Activated CD8-positive, alpha-beta memory T cell treated with anti-CD3 and anti-CD28 coated beads, Interleukin-2, amount 10 ng/mL, durations not matched to agents 7 days and 5 days (primary cell): ENCODE results near the gene STXBP1. TPM values are rescaled to one million over a fixed set of nuclear protein-coding genes. Genes with fewer than 3 reads are reported as not detected.

ENCODE experiments used
- ATAC-seq: fragments of 150-1000 bp; cut with Tn5 transposase; one replicate; pipeline ENCODE4 v1.10.0; 2021; ENCODE audit warnings: moderate library complexity
- CTCF ChIA-PET: fragments of 350-600 bp; sonication (Branson Sonifier 250); formaldehyde crosslinking; loops from one replicate; lab custom pipeline; 2021; ENCODE audit warnings: antibody characterized with exemption; lab: Charles Lee
- DNase-seq: peaks from one replicate; pipeline ENCODE4 v3.0.0-alpha.2; 2020
- H3K27ac Mint-ChIP-seq: one replicate; pipeline ENCODE4 v1.8.0; 2021; ENCODE audit warnings: mild to moderate bottlenecking, mixed read lengths
- H3K27me3 Mint-ChIP-seq: one replicate; pipeline ENCODE4 v1.8.0; 2021; ENCODE audit warnings: mixed read lengths
- H3K36me3 Mint-ChIP-seq: one replicate; pipeline ENCODE4 v1.8.0; 2021; ENCODE audit warnings: mild to moderate bottlenecking, mixed read lengths
- H3K4me1 Mint-ChIP-seq: one replicate; pipeline ENCODE4 v1.8.0; 2021; ENCODE audit warnings: mixed read lengths
- H3K4me3 Mint-ChIP-seq: one replicate; pipeline ENCODE4 v1.8.0; 2021; ENCODE audit warnings: mild to moderate bottlenecking, moderate library complexity, mixed read lengths
- H3K9me3 Mint-ChIP-seq: one replicate; pipeline ENCODE4 v1.8.0; 2022; ENCODE audit warnings: low read depth, mixed read lengths
- total RNA-seq, 2 experiments: library from RNA; stranded (reverse); gene quantifications; one replicate each; pipeline ENCODE4 v1.2.3, GENCODE V29; 2021

STXBP1 gene
- total RNA-seq, 2 experiments from 2014 or later: 22.8 to 26.0 TPM

- DNase-seq (no peak), ATAC-seq (no peak)
- Mint-ChIP-seq H3K9me3 (no peaks in the 10 kb centered on the region), H3K27me3 (peaks cover 4% of the 10 kb centered on the region), H3K4me1 (peaks cover 8% of the 10 kb centered on the region), H3K27ac (no peak overlapping the region), H3K4me3 (no peak overlapping the region), H3K36me3 (no peaks in the 10 kb centered on the region)
- CTCF ChIA-PET: interaction anchor here (0.7 to 1.0 kb wide), 2 partner anchors 30 to 100 kb away, joined by 3 read pairs; partner anchors contain the start of gene TOR2A
Measured at GRCh38 chr9:127634698-127635097, 22.6 kb downstream of the STXBP1 start.

DNA sequence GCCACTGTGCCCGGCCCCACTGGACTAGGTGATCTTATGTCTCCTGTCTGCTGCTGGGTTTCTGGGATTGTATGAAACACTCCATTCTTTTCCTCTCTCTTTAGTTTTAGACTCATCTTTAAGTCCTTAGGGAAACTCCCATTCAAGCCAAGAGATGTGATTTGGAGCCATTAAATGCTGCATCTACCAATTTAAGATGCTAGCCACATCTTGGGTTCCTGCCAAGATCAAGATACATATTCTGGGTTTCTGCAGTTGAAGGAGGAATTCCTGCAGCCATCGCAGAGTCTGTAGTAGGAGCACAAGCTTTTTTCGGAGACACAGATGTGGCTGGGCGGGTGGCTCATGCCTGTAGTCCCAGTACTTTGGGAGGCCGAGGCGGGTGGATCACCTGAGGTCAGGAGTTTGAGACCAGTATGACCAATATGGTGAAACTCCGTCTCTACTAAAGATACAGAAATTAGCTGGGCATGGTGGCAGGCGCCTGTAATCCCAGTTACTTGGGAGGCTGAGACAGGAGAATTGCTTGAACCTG is 23.2 kb downstream of the STXBP1 start:
- CTCF ChIA-PET: interaction anchor here (1.2 kb wide), 1 partner anchor 22 kb away, joined by 5 read pairs; no protein-coding TSS in a partner anchor
- Mint-ChIP-seq H3K36me3 (no peaks in the 10 kb centered on the region), H3K4me3 (no peak overlapping the region), H3K9me3 (no peaks in the 10 kb centered on the region), H3K4me1 (peaks cover 8% of the 10 kb centered on the region), H3K27me3 (peaks cover 4% of the 10 kb centered on the region), H3K27ac (no peak overlapping the region)
- no peak for DNase-seq
- ATAC-seq: no peak

GRCh38 chr9:127637322-127637847 is 25.3 kb downstream of the STXBP1 start:
- Mint-ChIP-seq H3K9me3 (no peaks in the 10 kb centered on the region), H3K4me1 (peaks cover 8% of the 10 kb centered on the region), H3K27ac (no peak overlapping the region), H3K27me3 (peaks cover 10% of the 10 kb centered on the region), H3K36me3 (no peaks in the 10 kb centered on the region), H3K4me3 (no peak overlapping the region)
- ATAC-seq (no peak), DNase-seq (no peak)
- CTCF ChIA-PET: no interaction called here

- no peak overlapping the region for H3K4me3 Mint-ChIP-seq
- CTCF ChIA-PET: no interaction called here
- no peaks in the 10 kb centered on the region for H3K9me3 Mint-ChIP-seq
- ATAC-seq (no peak), DNase-seq (no peak)
- H3K36me3 Mint-ChIP-seq: no peaks in the 10 kb centered on the region
- H3K27me3 Mint-ChIP-seq: peaks cover 11% of the 10 kb centered on the region
- H3K27ac Mint-ChIP-seq: no peak overlapping the region
- no peaks in the 10 kb centered on the region for H3K4me1 Mint-ChIP-seq
Measured at GRCh38 chr9:127640908-127641545, 28.9 kb downstream of the STXBP1 start.

DNA sequence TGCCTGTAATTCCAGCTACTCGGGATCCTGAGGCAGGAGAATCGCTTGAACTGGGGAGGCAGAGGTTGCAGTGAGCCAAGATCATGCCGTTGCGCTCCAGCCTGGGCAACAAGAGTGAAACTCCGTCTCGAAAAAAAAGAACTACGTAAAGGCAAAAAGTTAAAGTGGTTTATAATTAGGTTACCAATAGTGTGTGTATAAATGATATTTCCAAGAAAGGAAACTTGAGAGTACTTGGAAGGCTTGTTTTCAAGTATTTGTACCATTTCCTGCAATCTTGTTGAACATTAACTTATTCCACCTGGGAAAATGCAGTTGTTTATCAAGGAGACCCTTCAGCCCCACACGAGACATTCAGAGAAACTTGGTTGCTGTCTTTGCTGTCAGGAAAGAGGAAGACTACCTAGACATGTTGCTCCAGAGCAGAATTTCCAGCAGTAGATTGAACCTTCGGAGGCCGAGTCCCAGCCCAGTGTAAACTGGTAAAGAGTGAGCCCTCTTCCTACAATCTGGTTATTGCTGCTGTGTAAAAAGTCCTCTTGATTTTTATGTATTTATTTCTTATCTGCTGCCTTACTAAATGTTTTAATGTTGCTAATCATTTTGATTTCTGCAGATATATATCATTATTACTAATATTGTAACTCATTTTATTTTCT is 30.1 kb downstream of the STXBP1 start:
- ATAC-seq (no peak), DNase-seq (no peak)
- Mint-ChIP-seq H3K9me3 (no peaks in the 10 kb centered on the region), H3K4me3 (no peak overlapping the region), H3K36me3 (no peaks in the 10 kb centered on the region), H3K27ac (no peak overlapping the region), H3K27me3 (peaks cover 6% of the 10 kb centered on the region), H3K4me1 (no peaks in the 10 kb centered on the region)
- CTCF ChIA-PET: no interaction called here

DNA sequence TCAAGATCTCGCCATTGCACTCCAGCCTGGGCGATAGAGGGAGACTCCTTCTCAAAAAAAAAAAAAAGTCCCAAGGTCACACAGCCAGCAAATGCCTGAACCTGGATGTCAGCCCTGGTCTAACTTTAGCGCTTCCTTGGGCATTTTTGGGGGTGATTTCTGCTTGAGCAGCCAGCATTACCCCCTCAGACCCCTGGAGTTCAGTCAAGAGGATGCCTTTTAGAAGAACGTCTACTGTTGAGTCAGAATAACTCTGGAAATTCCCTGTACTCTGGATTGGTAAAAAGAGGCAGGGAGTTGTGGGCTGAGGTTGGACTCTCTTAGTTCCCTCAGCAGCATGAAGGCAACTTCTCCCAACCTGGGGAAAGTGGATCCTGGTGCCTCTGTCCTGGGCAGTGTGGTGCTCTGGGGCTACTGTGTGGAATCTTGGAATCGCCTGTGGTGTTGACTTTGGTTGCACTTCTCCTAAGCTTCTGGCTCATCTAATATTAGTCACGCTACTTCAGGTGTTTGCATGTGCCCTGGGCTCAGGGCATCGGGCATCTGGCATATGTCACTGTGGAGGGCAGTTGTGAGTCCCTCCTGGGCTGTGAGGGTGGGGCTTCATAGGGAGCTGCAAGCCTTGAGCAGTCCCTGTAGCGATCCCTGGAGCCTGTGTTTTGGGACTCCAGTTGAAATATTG is 32.2 kb downstream of the STXBP1 start:
- peaks cover 6% of the 10 kb centered on the region for H3K27me3 Mint-ChIP-seq
- no peaks in the 10 kb centered on the region for H3K4me1 Mint-ChIP-seq
- no peaks in the 10 kb centered on the region for H3K36me3 Mint-ChIP-seq
- no peaks in the 10 kb centered on the region for H3K9me3 Mint-ChIP-seq
- ATAC-seq: no peak
- CTCF ChIA-PET: no interaction called here
- no peak for DNase-seq
- H3K4me3 Mint-ChIP-seq: no peak overlapping the region
- H3K27ac Mint-ChIP-seq: no peak overlapping the region

- Mint-ChIP-seq H3K27ac (no peak overlapping the region), H3K4me1 (no peaks in the 10 kb centered on the region), H3K4me3 (no peak overlapping the region), H3K36me3 (no peaks in the 10 kb centered on the region), H3K9me3 (no peaks in the 10 kb centered on the region), H3K27me3 (peaks cover 6% of the 10 kb centered on the region)
- ATAC-seq (no peak), DNase-seq (no peak)
- CTCF ChIA-PET: no interaction called here
Measured at GRCh38 chr9:127644943-127645342, 32.9 kb downstream of the STXBP1 start.

- DNase-seq (no peak), ATAC-seq (no peak)
- no peak overlapping the region for H3K4me3 Mint-ChIP-seq
- no peak overlapping the region for H3K27ac Mint-ChIP-seq
- H3K27me3 Mint-ChIP-seq: no peaks in the 10 kb centered on the region
- no peaks in the 10 kb centered on the region for H3K9me3 Mint-ChIP-seq
- H3K4me1 Mint-ChIP-seq: peaks cover 5% of the 10 kb centered on the region
- CTCF ChIA-PET: no interaction called here
- no peaks in the 10 kb centered on the region for H3K36me3 Mint-ChIP-seq
Measured at GRCh38 chr9:127647451-127647850, 35.4 kb downstream of the STXBP1 start.

- DNase-seq (no peak), ATAC-seq (no peak)
- H3K36me3 Mint-ChIP-seq: no peaks in the 10 kb centered on the region
- H3K9me3 Mint-ChIP-seq: no peaks in the 10 kb centered on the region
- no peak overlapping the region for H3K4me3 Mint-ChIP-seq
- H3K4me1 Mint-ChIP-seq: peaks cover 5% of the 10 kb centered on the region
- no peak overlapping the region for H3K27ac Mint-ChIP-seq
- no peaks in the 10 kb centered on the region for H3K27me3 Mint-ChIP-seq
- CTCF ChIA-PET: no interaction called here
Measured at GRCh38 chr9:127650518-127650917, 38.4 kb downstream of the STXBP1 start.

DNA sequence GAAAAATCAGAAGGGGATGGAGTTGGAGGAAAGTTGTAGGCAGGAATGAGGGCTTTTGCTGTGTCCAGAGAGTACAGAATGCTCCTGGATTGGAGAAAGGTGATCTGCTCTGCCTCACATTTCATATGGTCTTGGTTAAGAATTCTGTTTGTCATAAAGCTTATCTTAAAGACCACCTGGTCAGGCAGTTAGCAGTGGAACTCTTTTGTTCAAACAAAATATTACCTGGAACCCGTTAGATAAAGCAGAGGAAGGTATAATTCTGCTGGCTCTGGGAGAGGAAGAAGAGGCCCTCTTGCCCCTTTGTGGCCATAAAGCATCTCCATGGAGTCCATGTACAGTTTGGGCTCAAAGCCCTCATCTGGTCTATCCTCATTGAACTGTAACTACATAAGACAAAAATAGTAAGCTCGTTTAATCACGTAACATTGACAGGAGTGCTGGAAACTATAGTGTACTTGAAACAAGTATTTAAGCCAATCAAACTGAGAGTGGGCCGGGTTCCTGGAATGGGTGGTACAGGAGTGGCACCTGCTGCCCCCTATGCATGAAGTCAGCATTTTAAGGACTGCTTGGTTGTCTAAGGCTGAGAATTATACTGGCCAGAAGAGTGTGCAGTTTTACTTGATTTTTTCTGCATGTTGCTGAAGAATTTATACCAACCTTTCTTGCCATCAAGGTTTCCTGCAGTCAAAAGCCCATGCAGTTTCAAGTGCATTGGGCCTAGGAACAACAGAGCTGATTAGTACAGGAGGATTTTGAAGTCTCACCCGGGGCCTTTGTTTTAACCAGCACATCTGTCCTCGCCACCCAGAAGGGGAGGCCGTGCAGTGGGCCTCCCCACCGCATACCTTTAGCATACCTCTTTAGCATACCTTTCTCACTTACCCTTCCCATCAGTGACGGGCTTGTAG is 39.9 kb downstream of the STXBP1 start:
- no peaks in the 10 kb centered on the region for H3K27me3 Mint-ChIP-seq
- ATAC-seq (no peak), DNase-seq (no peak)
- H3K9me3 Mint-ChIP-seq: no peaks in the 10 kb centered on the region
- peaks cover 5% of the 10 kb centered on the region for H3K4me1 Mint-ChIP-seq
- H3K27ac Mint-ChIP-seq: no peak overlapping the region
- H3K4me3 Mint-ChIP-seq: no peak overlapping the region
- H3K36me3 Mint-ChIP-seq: no peaks in the 10 kb centered on the region
- CTCF ChIA-PET: interaction anchor here (0.9 to 1.0 kb wide), 2 partner anchors 82 to 83 kb away, joined by 3 to 4 read pairs; partner anchors contain the start of gene TOR2A

DNA sequence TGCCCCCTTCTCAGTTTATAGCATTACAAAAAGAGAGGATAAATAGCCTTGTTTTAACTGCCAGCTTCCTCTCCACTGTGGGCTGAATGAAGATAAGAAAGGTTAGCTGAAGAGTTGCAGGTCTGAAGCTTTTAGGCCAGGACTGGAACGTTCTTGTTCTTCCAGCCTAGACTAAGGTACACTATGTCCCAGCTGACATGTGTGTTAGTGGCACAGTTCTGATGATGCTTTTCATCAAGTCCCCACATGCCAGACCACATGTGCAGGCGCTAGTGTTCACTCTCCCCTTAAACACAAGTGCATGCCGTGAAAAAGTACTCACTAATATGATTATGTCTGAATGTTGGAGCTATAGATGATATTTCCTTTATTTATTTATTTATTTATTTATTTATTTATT is 40.7 kb downstream of the STXBP1 start:
- Mint-ChIP-seq H3K9me3 (no peaks in the 10 kb centered on the region), H3K27me3 (no peaks in the 10 kb centered on the region), H3K27ac (no peak overlapping the region), H3K4me3 (no peak overlapping the region), H3K4me1 (peaks cover 5% of the 10 kb centered on the region), H3K36me3 (no peaks in the 10 kb centered on the region)
- CTCF ChIA-PET: interaction anchor here (0.9 kb wide), 1 partner anchor 82 kb away, joined by 3 read pairs; the partner anchor contains the start of gene TOR2A
- ATAC-seq: no peak
- DNase-seq: no peak

DNA sequence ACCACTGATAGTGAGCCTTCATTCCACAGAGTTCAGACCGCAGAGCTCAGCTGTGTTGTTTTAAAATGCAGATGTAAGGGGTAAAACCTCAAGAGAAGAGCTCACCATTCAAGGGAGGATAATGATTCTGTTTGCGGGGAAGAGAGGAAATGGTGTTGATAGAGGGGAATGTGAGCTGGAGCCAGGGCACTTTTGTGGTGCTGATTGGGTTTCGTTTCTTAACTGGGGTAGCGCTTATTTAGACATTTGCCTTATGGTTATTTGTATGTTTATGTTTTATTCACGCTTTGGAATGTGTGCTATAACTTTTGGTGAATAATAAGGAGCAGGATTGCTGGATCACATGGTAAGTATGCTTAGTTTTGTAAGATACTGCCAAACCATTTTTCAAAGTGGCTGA is 42.5 kb downstream of the STXBP1 start:
- H3K4me1 Mint-ChIP-seq: peaks cover 5% of the 10 kb centered on the region
- ATAC-seq (no peak), DNase-seq (no peak)
- H3K36me3 Mint-ChIP-seq: no peaks in the 10 kb centered on the region
- H3K9me3 Mint-ChIP-seq: no peaks in the 10 kb centered on the region
- H3K4me3 Mint-ChIP-seq: no peak overlapping the region
- H3K27ac Mint-ChIP-seq: no peak overlapping the region
- CTCF ChIA-PET: no interaction called here
- H3K27me3 Mint-ChIP-seq: no peaks in the 10 kb centered on the region
